ENCODE data around the gene SUMO4. TPM values are rescaled to one million over a fixed set of nuclear protein-coding genes. Genes with fewer than 3 reads are reported as not detected.

SUMO4 gene
- total and polyA plus RNA-seq, 5 donors: 0.32 to 0.78 (median 0.59) TPM

- DNase-seq: no peak
- intact Hi-C loops (cut with DNase I): no loop called here
- Histone ChIP-seq H3K9me3 (ENCODE audit: control insufficient read depth, low read length) (no peaks in the 10 kb centered on the region), H3K27me3 (ENCODE audit: control insufficient read depth, insufficient read depth) (no peaks in the 10 kb centered on the region), H3K27ac (ENCODE audit: low read length) (no peak overlapping the region), H3K4me1 (ENCODE audit: control insufficient read depth, insufficient read depth, low read length) (peaks cover 2% of the 10 kb centered on the region), H3K4me3 (ENCODE audit: low read length) (no peak overlapping the region)
- no peak for ATAC-seq
- 97% methylated on average over 6 of the region's 6 CpGs for WGBS
These were observed 8.0 kb upstream of the SUMO4 start for GRCh38 chr6:149392093-149392492.

GRCh38 chr6:149392535-149392934 is 7.5 kb upstream of the SUMO4 start:
- H3K27ac ChIP-seq (ENCODE audit: low read length): no peak overlapping the region
- intact Hi-C loops (cut with DNase I): no loop called here
- H3K9me3 ChIP-seq (ENCODE audit: control insufficient read depth, low read length): no peaks in the 10 kb centered on the region
- H3K4me1 ChIP-seq (ENCODE audit: control insufficient read depth, insufficient read depth, low read length): peaks cover 2% of the 10 kb centered on the region
- H3K4me3 ChIP-seq (ENCODE audit: low read length): no peak overlapping the region
- no peaks in the 10 kb centered on the region for H3K27me3 ChIP-seq (ENCODE audit: control insufficient read depth, insufficient read depth)
- DNase-seq (no peak), ATAC-seq (no peak)

GRCh38 chr6:149393002-149393679 is 6.9 kb upstream of the SUMO4 start:
- H3K4me1 ChIP-seq (ENCODE audit: control insufficient read depth, insufficient read depth, low read length): peaks cover under 1% of the 10 kb centered on the region
- intact Hi-C loops (cut with DNase I): no loop called here
- DNase-seq (no peak), ATAC-seq (no peak)
- H3K9me3 ChIP-seq (ENCODE audit: control insufficient read depth, low read length): no peaks in the 10 kb centered on the region
- no peak overlapping the region for H3K4me3 ChIP-seq (ENCODE audit: low read length)
- no peak overlapping the region for H3K27ac ChIP-seq (ENCODE audit: low read length)
- H3K27me3 ChIP-seq (ENCODE audit: control insufficient read depth, insufficient read depth): no peaks in the 10 kb centered on the region

- DNase-seq (no peak), ATAC-seq (no peak)
- H3K27ac ChIP-seq (ENCODE audit: low read length): no peak overlapping the region
- no peaks in the 10 kb centered on the region for H3K4me1 ChIP-seq (ENCODE audit: control insufficient read depth, insufficient read depth, low read length)
- no peaks in the 10 kb centered on the region for H3K9me3 ChIP-seq (ENCODE audit: control insufficient read depth, low read length)
- H3K4me3 ChIP-seq (ENCODE audit: low read length): no peak overlapping the region
- no peaks in the 10 kb centered on the region for H3K27me3 ChIP-seq (ENCODE audit: control insufficient read depth, insufficient read depth)
- intact Hi-C loops (cut with DNase I): no loop called here
These were observed 4.9 kb upstream of the SUMO4 start for GRCh38 chr6:149395185-149395584.

- Histone ChIP-seq H3K4me1 (ENCODE audit: control insufficient read depth, insufficient read depth, low read length) (no peaks in the 10 kb centered on the region), H3K9me3 (ENCODE audit: control insufficient read depth, low read length) (no peaks in the 10 kb centered on the region), H3K4me3 (ENCODE audit: low read length) (no peak overlapping the region), H3K27me3 (ENCODE audit: control insufficient read depth, insufficient read depth) (no peaks in the 10 kb centered on the region), H3K27ac (ENCODE audit: low read length) (no peak overlapping the region)
- DNase-seq (no peak), ATAC-seq (no peak)
- intact Hi-C loops (cut with DNase I): no loop called here
- 98% methylated on average over 6 of the region's 6 CpGs for WGBS
These were observed 2.7 kb upstream of the SUMO4 start for GRCh38 chr6:149397384-149397783.

- no peak for ATAC-seq
- 99% methylated on average over 3 of the region's 3 CpGs for WGBS
- H3K27me3 ChIP-seq (ENCODE audit: control insufficient read depth, insufficient read depth): no peaks in the 10 kb centered on the region
These were observed 3.5 kb downstream of the SUMO4 start for GRCh38 chr6:149403534-149403933.

GRCh38 chr6:149405823-149406765 is 6.0 kb downstream of the SUMO4 start:
- H3K27me3 ChIP-seq (ENCODE audit: control insufficient read depth, insufficient read depth): no peaks in the 10 kb centered on the region
- no peaks in the 10 kb centered on the region for H3K9me3 ChIP-seq (ENCODE audit: control insufficient read depth, low read length)
- DNase-seq (no peak), ATAC-seq (no peak)
- H3K27ac ChIP-seq (ENCODE audit: low read length): no peak overlapping the region
- intact Hi-C loops (cut with DNase I): no loop called here
- WGBS: 78% methylated on average over 5 of the region's 5 CpGs
- H3K4me3 ChIP-seq (ENCODE audit: low read length): no peak overlapping the region
- H3K4me1 ChIP-seq (ENCODE audit: control insufficient read depth, insufficient read depth, low read length): no peaks in the 10 kb centered on the region

More at GRCh38 chr6:149403534-149403933, 3.5 kb downstream of the SUMO4 start:
- H3K4me1 ChIP-seq (ENCODE audit: control insufficient read depth, insufficient read depth, low read length): no peaks in the 10 kb centered on the region
- no peak overlapping the region for H3K4me3 ChIP-seq (ENCODE audit: low read length)
- DNase-seq: no peak
- H3K9me3 ChIP-seq (ENCODE audit: control insufficient read depth, low read length): no peaks in the 10 kb centered on the region
- intact Hi-C loops (cut with DNase I): no loop called here
- H3K27ac ChIP-seq (ENCODE audit: low read length): no peak overlapping the region

- ATAC-seq (peak in 1 of 2 donors; percentile 66), DNase-seq (no peak)
- H3K27me3 ChIP-seq (ENCODE audit: control insufficient read depth, insufficient read depth): no peaks in the 10 kb centered on the region
- peak overlapping the region; percentile 45 for H3K27ac ChIP-seq (ENCODE audit: low read length)
- intact Hi-C loops (cut with DNase I): loop anchor here in 1 of 4 donors (10.0 kb wide), 1 partner anchor 85 kb away; no protein-coding TSS in a partner anchor
- WGBS: 79% methylated on average over 3 of the region's 3 CpGs
- no peaks in the 10 kb centered on the region for H3K9me3 ChIP-seq (ENCODE audit: control insufficient read depth, low read length)
- H3K4me1 ChIP-seq (ENCODE audit: control insufficient read depth, insufficient read depth, low read length): no peaks in the 10 kb centered on the region
- H3K4me3 ChIP-seq (ENCODE audit: low read length): no peak overlapping the region
These were observed 9.6 kb downstream of the SUMO4 start for GRCh38 chr6:149409617-149410016.

- no peak overlapping the region for H3K4me3 ChIP-seq (ENCODE audit: low read length)
- H3K27ac ChIP-seq (ENCODE audit: low read length): no peak overlapping the region
- no peaks in the 10 kb centered on the region for H3K9me3 ChIP-seq (ENCODE audit: control insufficient read depth, low read length)
- DNase-seq (no peak), ATAC-seq (peak in 1 of 2 donors; percentile 43)
- no peaks in the 10 kb centered on the region for H3K4me1 ChIP-seq (ENCODE audit: control insufficient read depth, insufficient read depth, low read length)
- H3K27me3 ChIP-seq (ENCODE audit: control insufficient read depth, insufficient read depth): no peaks in the 10 kb centered on the region
- intact Hi-C loops (cut with DNase I): loop anchor here in 1 of 4 donors (10.0 kb wide), 1 partner anchor 86 kb away; no protein-coding TSS in a partner anchor
These were observed 10.5 kb downstream of the SUMO4 start for GRCh38 chr6:149410557-149410956.

GRCh38 chr6:149414009-149414408 is 13.9 kb downstream of the SUMO4 start:
- 66% methylated on average over 4 of the region's 4 CpGs for WGBS
- Histone ChIP-seq H3K27me3 (ENCODE audit: control insufficient read depth, insufficient read depth) (no peaks in the 10 kb centered on the region), H3K27ac (ENCODE audit: low read length) (no peak overlapping the region), H3K4me3 (ENCODE audit: low read length) (no peak overlapping the region), H3K4me1 (ENCODE audit: control insufficient read depth, insufficient read depth, low read length) (no peaks in the 10 kb centered on the region), H3K9me3 (ENCODE audit: control insufficient read depth, low read length) (no peaks in the 10 kb centered on the region)
- ATAC-seq (no peak), DNase-seq (no peak)
- intact Hi-C loops (cut with DNase I): loop anchor here in 1 of 4 donors (10.0 kb wide), 1 partner anchor 89 kb away; no protein-coding TSS in a partner anchor

GRCh38 chr6:149414821-149415220 is 14.8 kb downstream of the SUMO4 start:
- no peak overlapping the region for H3K4me3 ChIP-seq (ENCODE audit: low read length)
- H3K27me3 ChIP-seq (ENCODE audit: control insufficient read depth, insufficient read depth): no peaks in the 10 kb centered on the region
- H3K4me1 ChIP-seq (ENCODE audit: control insufficient read depth, insufficient read depth, low read length): no peaks in the 10 kb centered on the region
- WGBS: 95% methylated on average over 4 of the region's 4 CpGs
- no peak overlapping the region for H3K27ac ChIP-seq (ENCODE audit: low read length)
- no peaks in the 10 kb centered on the region for H3K9me3 ChIP-seq (ENCODE audit: control insufficient read depth, low read length)
- DNase-seq: no peak
- ATAC-seq: no peak
- intact Hi-C loops (cut with DNase I): loop anchor here in 1 of 4 donors (10.0 kb wide), 1 partner anchor 90 kb away; no protein-coding TSS in a partner anchor
